Activated CD4-positive, alpha-beta T cell treated with anti-CD3 and anti-CD28 coated beads, Interleukin-2, Interleukin-4, amounts not matched to agents 100 ng/mL and 50 ng/mL, durations not matched to agents 16 hours and 8 hours (primary cell): ENCODE results near the gene DAAM1.

Experiments used
- DNase-seq: peaks from one replicate; pipeline ENCODE4 v3.0.0-alpha.2; 2020; ENCODE audit warnings: low spot score

The DAAM1 gene

DNA sequence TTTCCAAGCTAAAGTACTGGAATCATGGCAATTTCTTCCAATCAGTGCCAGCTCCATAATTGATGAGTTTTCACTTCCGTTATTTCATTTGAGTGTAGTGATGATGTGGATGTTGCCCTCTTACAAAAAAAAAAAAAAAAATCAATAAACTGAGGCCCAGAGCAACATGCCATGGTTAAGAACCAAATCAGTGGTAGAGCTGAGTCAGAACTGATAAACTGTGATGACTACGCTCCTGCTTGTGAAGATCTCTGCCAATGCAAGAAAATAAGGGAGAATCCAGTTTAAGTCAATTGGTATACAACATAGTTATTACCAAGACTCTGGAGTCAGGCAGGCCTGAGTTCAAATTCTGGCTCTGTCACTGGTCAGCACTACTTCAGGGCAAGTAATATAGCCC lies 174.0 kb downstream of the DAAM1 start:
- no peak for DNase-seq

DNA sequence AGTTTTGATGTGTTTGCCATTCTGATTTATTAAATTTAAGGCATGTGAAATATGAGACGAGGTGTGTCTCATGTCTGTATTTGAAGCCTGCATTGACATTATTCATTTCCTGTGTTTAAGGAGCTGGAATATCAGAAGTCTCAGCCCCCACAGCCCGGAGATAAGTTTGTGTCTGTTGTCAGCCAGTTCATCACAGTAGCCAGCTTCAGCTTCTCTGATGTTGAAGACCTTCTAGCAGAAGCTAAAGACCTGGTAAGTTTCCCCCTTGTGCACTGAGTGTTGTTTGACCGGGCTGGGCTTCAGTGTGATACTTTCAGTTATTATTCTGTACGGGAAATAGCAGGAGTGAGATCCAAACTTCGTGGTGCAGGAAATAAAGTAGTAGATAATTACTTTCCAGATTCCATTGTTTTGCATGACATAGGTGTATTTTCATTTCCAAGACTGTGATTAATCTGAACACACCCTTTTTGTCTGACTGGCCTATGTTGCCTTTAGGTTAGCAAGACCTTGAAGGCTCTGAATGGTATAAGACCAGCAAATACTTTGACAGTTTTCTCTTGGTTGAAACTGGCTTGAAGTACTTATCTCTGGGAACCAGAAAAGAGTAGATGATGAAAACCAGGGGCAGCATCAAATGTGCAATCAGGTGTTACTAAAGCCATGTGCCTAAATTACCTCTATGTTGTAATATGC lies 175.2 kb downstream of the DAAM1 start:
- DNase-seq, result no peak

DNA sequence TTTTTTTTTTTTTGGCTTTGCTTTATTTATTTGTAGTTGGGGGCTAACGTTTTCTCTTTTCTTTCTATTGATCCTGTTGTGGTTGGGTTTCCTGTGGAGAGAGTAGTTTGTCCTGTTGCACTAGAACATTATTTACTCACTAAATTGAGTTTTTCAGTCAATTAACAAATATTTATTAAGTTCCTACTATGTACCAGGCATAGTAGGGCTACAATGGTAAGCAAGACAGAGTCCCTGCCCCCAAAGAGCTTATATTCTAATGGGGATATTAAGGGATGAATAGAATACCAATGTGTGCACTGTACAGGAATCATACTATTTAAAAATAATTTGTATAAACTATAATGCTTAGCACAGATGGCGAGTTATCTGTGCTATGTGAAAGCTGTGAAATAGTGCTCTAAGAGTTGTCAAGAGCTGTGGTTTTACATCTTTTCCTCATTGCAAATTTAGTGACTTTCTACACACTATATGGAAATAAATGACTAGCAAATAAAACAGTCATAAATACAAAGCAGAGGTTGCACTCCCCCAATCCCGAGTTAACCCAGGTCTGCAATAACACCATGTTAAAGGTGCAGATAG lies 181.8 kb downstream of the DAAM1 start:
- no peak for DNase-seq

DNA sequence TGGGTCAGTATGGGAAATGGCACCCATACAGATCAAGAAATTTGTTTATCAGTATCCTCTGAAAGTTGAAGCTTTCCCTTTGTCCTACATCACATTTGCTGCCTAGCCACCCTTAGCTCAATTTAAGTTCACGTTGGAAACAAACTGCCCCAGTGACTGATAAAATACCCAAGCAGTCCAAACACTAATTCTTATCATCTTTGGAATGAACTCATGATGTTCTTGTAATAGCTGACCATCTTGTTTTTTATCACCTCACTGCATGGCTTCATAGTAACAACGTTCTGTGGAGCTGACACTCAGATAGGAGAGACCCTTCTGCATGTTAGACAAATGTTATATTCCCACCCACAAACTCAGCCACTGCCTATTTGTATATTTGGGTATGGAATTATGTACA lies 183.3 kb downstream of the DAAM1 start:
- DNase-seq, result no peak

DNA sequence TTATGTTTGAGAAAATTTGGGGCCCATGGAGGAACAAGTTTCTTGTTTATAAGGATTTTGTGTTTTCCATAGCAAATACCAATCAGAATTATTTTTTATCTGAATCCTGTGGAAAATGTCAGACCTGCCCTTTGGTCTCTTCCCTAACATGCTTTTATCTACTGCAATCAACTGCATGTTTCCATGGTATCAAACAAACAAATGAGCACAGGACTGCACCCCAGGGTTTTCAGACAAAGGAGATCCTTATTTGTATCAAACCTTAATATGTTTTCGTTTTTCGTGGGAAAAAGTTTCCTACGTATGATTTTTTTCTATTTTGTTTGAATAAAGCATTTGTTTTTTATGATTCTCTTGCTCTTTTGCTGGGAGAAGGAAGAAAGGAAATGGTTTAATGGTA lies 185.6 kb downstream of the DAAM1 start:
- DNase-seq, result no peak

DNA sequence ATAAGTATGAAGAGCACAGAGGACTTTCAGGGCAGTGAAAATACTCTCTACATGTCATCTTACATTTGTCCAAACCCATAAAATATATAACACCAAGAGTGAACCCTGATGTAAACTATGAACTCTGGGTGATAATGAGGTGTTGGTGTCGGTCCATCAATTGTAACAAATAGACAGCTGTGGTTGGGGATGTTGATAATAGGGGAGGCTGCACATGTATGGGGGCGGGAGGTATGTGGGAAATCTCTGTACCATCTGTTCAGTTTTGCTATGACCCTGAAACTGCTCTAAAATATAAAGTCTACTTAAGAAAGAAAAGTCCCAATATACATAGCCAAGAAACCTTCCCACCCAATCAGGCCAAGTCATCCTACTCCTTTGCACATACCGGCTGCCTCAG lies 188.2 kb downstream of the DAAM1 start:
- DNase-seq, result no peak

DNA sequence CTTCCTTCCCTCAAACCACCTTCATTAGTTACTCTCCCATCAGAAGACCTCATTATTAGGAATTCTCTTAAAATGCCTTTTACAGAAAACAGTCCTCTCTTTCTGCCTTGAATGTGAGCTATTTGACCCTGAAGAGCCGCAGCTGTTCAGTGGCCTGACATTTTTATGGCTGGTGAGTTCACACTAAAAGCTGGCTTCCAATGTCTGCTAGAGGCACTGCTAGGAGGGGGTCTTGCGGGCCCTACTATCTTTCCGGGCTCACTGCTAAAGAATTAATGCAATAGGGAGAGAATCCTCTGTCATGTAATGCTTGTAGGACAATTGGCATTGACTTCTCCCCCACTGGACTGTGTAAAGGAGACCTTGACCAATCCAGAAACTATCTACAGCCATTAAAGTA lies 189.0 kb downstream of the DAAM1 start:
- DNase-seq, result no peak

DNA sequence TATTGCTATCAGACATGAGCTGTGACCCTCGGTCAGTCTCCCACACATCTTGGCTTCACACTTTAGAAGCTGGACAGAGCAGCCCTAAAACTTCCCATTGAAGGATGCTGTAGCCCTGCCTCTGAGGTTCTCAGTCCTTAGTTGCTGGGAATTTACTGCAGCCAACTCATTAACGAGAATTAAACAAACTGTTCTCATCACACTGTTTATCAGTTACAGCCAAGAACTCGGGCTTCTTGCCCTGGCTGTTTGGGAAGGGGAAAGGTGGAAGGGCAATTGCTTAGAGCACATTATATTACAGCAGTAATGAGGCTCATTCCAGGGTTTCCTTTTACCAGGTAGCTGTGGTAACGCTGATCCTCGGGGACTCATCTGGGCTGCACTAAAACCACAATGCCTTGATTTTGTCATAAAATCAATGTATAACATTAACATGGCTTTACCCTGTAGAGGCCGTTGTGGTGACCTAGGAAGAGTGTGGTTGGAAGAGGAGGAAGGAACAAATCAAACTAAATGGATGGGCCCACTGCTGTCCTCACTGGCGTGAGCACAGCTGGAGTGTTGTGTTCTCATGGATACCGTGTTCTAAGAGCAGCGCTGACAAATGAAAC lies 189.6 kb downstream of the DAAM1 start:
- no peak for DNase-seq

DNA sequence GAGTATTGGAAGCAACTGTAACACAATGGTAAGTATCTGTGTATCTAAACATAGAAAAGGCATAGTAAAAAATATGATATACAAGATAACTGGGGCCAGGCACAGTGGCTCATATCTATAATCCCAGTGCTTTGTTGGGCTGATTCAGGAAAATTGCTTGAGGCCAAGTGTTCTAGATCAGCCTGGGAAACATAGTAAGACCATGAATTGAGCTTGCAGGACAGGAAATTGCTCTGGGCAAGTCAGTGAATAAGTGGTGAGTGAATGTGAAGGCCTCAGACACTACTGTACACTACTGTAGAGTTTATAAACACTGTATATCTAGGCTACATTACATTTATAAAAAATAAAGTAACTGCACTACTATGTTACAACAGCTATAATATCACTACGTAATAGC lies 201.5 kb downstream of the DAAM1 start:
- DNase-seq, result no peak

DNA sequence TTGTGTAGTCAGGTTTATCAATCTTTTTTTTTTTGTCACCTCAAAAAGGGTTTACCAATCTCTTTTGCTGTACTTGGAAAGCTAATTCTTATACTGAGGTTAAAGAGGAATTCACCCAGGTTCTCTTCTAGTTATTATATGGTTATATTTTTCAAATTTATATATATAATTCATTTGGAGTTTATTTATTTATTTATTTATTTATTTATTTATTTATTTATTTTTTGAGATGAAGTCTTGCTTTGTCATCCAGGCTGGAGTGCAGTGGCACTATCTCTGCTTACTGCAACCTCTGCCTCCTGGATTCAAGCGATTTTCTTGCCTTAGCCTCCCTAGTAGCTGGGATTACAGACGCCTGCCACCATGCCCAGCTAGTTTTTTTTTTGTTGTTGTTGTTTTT lies 202.9 kb downstream of the DAAM1 start:
- DNase-seq, result no peak

DNA sequence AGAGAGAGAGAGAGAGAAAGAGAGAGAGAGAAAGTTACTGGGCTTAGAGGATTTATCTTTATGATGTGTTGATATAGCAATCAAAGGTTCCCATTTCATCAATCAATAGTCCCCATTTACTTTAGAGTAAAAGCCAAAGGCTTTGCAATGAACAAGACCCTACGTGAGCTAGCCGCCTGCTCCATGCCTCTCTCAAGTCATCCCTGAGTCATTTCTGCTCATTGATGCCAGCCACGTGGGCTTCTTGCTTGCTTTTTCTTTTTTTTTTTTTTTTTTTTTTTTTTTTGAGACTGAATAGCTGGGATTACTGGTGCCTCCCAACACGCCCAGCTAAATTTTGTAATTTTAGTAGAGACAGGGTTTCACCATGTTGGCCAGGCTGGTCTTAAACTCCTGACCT lies 205.8 kb downstream of the DAAM1 start:
- DNase-seq, result no peak

DNA sequence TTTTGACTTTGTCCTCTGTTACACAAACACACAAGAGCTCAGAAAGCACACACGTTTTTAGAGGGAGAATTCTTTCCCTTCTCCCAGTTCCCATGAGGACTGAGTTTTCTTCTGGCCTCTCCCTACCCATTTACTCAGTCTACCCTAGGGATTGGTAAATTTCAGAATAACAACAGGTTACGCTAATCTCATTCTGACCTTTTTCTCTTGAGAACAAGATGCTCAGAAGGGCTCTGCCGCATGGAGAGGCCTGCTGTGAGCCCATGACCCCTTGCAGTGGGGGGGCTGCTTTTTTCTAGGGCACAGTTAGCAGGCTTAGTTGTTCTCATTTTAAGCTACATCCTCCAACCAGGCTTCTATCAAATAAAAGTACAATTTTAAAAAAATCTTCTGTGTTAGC lies 207.2 kb downstream of the DAAM1 start:
- no peak for DNase-seq

DNA sequence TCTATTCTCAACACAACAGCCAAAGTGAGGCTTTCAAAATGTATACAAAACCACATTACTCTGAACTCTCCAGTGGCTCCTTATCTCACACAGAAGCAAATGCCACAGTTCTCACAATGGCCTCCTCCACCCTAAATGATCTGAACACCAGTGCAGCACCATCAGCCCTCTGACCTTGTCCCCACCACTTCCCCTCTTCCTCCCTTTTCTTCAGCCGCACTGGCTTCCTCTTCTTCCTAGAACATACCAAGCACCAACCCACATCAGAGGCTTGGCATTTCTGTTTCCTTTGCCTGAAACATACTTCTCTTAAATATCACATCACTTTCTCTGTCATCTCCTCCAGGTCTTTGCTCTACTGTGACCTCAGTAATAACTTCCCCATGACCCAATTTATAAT lies 210.4 kb downstream of the DAAM1 start:
- DNase-seq, result no peak

DNA sequence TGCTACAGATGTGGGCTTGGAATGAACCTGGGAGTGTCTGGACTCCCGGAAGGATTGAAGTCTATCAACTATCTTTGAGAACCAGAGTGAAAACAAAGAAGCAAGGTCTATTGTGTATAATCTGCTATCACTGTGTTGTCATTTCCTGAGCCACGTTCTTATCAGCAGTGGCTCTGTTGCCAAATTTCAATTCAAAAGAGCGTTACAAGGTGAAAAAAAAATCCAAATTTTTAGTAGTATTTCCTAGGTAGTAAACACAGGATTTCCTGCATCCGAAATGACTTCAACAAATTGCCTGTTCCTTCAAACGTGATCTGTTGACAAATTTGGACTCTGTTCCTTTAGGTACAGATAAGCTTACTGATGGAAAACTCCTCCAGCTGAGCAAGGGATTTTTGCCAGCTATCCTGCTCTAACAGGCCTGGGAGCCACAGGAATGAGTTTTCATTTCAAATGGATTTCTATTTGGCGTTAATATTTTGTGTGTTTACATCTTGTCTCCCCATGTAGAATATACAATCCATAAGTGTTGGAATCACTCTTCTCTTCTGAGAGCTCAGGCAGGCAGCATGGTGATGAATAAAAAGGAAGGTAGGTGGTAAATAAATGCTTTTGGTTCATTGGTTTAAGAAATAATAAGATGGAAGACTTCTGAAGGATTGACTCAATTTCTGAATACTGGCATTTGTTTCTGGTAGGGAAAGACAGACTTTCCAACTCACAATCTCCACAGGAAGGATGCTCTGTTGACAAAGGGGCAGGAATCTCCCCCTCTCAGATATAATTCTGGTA lies 218.2 kb downstream of the DAAM1 start:
- DNase-seq, result no peak

DNA sequence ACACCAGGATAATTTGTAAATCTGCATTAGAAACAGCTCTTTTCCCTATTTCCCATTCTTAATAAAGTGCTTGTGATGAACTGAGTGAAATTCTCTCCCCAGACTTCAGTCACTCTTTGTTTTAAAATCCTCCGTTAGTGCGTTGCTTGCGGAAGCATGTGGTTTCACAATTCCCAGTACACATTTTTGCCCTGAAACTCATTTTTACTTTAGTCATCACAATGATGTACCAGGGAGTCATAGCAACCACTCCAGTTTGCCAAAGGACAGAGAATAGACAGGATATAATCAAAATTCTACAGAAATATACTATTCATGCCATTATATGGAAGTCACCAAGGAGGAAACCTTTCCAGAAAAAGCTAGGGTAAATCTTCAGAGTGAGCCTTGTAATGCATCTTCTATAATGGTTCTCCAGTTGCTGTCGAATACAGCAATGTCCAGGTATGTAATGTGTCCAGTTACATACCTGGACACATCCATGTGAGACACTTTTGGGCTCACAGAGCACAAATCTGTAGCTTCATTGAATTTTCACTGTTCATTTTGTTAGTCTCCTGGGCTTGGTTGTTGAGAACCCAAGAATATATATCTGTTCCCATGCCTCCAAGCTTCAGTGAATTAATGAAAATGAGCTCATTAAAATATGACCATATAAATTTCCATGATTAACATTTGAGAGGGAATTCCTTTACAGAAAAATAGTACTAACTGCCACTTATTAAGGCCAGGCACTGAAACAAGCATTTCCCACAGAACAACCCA lies 219.0 kb downstream of the DAAM1 start:
- DNase-seq, result no peak

DNA sequence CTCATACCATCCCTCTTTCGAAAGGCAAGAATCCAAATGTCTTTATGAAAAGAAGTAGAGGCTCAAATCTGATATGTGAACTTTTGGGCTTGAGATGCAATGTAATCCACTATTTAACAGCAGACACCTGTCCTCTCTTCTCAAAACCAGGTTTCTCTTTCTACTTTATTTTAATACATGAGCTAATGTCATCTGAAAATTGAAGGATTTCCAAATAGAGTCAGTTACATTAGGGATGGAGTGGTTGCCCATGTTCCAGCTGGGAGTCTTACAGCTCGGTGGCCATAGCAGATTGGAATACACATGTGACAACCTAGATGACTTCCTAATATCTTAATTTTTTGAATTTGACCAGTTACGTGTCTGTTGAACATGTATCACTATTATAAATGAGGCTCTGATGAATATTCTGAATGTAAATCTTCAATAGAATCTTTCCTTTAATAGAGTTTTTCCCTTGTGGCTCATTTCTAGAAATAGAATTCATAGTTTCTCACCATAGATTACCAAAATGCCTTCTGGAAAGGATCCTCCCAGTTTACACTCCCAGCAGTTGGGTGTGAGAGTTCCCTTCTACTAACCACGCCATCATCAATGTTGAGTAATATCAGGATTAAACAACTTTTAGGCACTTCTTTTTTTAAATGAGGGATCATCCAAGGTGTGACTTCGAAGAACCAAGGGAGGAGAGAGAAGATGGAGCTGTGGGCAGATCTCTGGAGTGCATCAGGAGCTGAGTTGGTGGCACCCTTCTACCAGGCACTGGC lies 227.6 kb downstream of the DAAM1 start:
- DNase-seq, result no peak

DNA sequence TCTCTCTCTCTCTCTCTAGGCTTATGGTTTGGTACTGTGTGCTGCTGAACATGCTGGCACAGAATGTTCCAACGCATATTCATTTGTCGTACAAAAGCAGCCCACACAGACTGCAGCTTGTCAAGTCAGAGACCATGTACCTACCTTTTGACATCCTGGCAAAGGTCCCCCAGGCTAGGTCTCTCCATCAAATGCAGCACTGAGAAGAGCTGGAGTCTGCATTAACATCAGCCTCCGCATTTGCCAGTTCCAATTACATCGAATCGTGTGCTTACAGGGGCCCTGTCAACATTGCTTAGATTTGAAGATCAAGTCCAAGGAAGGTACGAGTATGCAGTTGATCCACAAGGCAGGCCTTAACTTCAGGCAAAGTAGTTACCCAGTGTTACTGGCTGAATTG lies 228.8 kb downstream of the DAAM1 start:
- DNase-seq, result no peak

DNA sequence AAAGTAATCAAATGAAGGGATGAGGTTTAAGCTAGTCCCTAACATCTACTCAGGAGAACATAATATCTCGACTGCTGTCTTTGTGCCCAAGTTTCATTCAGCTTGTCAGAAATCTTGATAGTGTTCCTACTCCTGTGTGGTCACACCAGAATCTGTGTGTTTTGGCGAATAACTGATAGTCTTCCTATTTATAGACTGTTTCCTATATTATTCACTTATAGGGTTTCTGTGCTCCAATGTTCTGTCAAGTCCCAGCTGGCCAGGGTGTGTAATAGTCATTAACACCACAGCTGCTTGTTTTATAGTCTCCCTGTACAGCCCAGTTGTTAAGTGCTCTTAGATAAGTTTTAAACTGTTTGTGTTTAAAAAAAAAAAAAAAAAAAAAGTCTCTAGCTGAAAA lies 230.8 kb downstream of the DAAM1 start:
- no peak for DNase-seq
